ENCODE measurements around the gene FOXP1.

Gene FOXP1

DNA sequence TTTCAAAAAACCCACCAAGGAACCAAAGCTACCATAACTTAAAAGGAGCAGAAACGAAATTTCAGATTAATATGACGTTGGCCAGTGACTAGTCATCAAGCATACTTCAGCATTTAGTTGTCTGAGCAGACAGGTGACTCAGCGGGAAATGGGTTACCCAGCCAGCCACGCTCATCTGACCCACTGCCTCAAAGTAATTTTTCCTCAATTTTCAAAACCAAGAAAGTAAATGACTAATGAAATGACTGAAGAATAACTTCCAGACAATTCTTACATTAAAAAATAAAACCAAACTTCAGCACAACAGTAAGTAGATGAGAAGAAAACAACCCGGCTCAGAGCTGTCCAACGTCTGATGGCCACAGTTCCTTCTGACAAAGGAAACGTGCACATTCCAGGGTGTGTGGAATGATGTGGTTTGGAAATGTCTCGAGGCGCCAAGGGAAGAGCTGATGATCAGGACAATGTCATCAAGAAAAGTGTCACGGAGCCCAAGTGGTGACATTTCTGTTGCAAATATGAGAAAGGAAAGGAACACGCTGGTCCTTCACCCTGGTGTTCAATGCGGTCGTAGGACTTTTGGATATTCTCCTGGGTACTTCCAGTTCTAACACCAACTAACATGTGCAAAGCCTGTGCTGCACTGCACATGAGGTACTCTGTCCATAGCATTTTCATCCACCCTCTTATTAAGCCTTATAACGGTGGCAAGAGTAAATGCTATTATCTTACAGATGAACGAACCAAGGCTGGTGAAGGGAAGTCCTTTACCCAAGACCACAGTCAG, 79.1 kb downstream of the FOXP1 start:
- TF ChIP-seq CREB5 (CRISPR knock-in tag; IDR thresholded peaks at IDR 0.05; ENCODE audit: low read depth) (no peak), SNAI2 (CRISPR knock-in tag; IDR thresholded peaks at IDR 0.05) (no peak), TCF4 (CRISPR knock-in tag; IDR thresholded peaks at IDR 0.05; ENCODE audit: borderline replicate concordance) (no peak), ZFP3 (CRISPR knock-in tag; IDR thresholded peaks at IDR 0.05) (no peak), OSR1 (CRISPR knock-in tag; IDR thresholded peaks at IDR 0.05) (no peak), ISL1 (CRISPR knock-in tag; IDR thresholded peaks at IDR 0.05) (no peak; the same call in 1 of the 2 replicates), TOX (CRISPR knock-in tag; IDR thresholded peaks at IDR 0.05; ENCODE audit: borderline replicate concordance) (no peak), ZC3H10 (CRISPR knock-in tag; IDR thresholded peaks at IDR 0.05) (no peak), PATZ1 (CRISPR knock-in tag; IDR thresholded peaks at IDR 0.05; ENCODE audit: borderline replicate concordance) (no peak), ESRRG (CRISPR knock-in tag; IDR thresholded peaks at IDR 0.05) (no peak), RARB (CRISPR knock-in tag; IDR thresholded peaks at IDR 0.05) (no peak), CSDC2 (CRISPR knock-in tag; IDR thresholded peaks at IDR 0.05) (no peak), ARNTL (CRISPR knock-in tag; IDR thresholded peaks at IDR 0.05; ENCODE audit: borderline replicate concordance, low read depth) (no peak), ZNF8 (CRISPR knock-in tag; IDR thresholded peaks at IDR 0.05) (no peak), ZNF565 (CRISPR knock-in tag; conservative IDR thresholded peaks at IDR 0.05; ENCODE audit: low read depth) (no peak), CSRNP3 (CRISPR knock-in tag; IDR thresholded peaks at IDR 0.05) (no peak), GLIS3 (CRISPR knock-in tag; IDR thresholded peaks at IDR 0.05) (no peak)
- TF ChIP-seq, protein P1, sequence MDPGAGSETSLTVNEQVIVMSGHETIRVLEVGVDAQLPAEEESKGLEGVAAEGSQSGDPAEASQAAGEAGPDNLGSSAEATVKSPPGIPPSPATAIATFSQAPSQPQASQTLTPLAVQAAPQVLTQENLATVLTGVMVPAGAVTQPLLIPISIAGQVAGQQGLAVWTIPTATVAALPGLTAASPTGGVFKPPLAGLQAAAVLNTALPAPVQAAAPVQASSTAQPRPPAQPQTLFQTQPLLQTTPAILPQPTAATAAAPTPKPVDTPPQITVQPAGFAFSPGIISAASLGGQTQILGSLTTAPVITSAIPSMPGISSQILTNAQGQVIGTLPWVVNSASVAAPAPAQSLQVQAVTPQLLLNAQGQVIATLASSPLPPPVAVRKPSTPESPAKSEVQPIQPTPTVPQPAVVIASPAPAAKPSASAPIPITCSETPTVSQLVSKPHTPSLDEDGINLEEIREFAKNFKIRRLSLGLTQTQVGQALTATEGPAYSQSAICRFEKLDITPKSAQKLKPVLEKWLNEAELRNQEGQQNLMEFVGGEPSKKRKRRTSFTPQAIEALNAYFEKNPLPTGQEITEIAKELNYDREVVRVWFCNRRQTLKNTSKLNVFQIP (CRISPR knock-in tag; IDR thresholded peaks at IDR 0.05; ENCODE audit: borderline replicate concordance, low read depth), result no peak
- TF ChIP-seq, protein P2, sequence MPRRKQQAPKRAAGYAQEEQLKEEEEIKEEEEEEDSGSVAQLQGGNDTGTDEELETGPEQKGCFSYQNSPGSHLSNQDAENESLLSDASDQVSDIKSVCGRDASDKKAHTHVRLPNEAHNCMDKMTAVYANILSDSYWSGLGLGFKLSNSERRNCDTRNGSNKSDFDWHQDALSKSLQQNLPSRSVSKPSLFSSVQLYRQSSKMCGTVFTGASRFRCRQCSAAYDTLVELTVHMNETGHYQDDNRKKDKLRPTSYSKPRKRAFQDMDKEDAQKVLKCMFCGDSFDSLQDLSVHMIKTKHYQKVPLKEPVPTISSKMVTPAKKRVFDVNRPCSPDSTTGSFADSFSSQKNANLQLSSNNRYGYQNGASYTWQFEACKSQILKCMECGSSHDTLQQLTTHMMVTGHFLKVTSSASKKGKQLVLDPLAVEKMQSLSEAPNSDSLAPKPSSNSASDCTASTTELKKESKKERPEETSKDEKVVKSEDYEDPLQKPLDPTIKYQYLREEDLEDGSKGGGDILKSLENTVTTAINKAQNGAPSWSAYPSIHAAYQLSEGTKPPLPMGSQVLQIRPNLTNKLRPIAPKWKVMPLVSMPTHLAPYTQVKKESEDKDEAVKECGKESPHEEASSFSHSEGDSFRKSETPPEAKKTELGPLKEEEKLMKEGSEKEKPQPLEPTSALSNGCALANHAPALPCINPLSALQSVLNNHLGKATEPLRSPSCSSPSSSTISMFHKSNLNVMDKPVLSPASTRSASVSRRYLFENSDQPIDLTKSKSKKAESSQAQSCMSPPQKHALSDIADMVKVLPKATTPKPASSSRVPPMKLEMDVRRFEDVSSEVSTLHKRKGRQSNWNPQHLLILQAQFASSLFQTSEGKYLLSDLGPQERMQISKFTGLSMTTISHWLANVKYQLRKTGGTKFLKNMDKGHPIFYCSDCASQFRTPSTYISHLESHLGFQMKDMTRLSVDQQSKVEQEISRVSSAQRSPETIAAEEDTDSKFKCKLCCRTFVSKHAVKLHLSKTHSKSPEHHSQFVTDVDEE (CRISPR knock-in tag; IDR thresholded peaks at IDR 0.05), result no peak
- ATAC-seq, result peak; percentile 93

DNA sequence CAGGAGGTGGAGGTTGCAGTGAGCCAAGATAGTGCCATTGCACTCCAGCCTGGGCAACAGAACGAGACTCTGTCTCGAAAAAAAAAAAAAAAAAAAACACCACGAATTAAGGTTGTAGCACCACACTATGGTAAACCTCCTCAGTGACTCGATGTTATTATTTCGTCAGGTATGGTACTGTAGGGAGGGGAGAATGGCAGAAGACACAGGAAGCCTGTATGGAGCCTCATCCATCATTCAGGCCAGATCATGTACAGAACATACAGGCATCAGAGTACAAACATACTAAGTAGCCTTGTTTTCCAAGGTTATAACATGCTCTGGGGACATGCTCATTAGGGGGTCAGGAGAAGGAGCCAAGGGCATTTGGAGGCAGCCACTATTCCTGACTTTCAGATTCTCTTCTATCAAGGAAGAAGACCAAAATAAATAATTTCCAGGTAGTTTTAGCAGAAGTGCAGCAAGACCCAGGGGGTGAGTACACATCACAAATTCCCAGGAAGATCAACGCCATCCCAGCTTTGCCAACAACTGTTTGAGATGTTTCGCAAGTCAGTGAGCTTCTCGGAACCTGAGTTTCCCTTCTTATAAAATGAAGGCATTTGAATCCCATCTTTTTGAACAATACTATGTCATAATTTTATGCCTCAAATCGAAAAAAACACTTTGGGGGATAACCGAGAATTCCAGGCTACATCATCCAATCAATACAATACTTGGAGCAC, 79.8 kb downstream of the FOXP1 start:
- peak; percentile 45 for ATAC-seq
- TF ChIP-seq, protein P1 (CRISPR knock-in tag; IDR thresholded peaks at IDR 0.05; ENCODE audit: borderline replicate concordance, low read depth), result no peak
- TF ChIP-seq ZFP3 (CRISPR knock-in tag; IDR thresholded peaks at IDR 0.05) (no peak), ESRRG (CRISPR knock-in tag; IDR thresholded peaks at IDR 0.05) (no peak), CSDC2 (CRISPR knock-in tag; IDR thresholded peaks at IDR 0.05) (no peak), ARNTL (CRISPR knock-in tag; IDR thresholded peaks at IDR 0.05; ENCODE audit: borderline replicate concordance, low read depth) (no peak), BACH2 (CRISPR knock-in tag; IDR thresholded peaks at IDR 0.05; ENCODE audit: borderline replicate concordance) (no peak), ZNF565 (CRISPR knock-in tag; conservative IDR thresholded peaks at IDR 0.05; ENCODE audit: low read depth) (no peak), ZC3H10 (CRISPR knock-in tag; IDR thresholded peaks at IDR 0.05) (no peak), PATZ1 (CRISPR knock-in tag; IDR thresholded peaks at IDR 0.05; ENCODE audit: borderline replicate concordance) (no peak), RARB (CRISPR knock-in tag; IDR thresholded peaks at IDR 0.05) (no peak), ISL1 (CRISPR knock-in tag; IDR thresholded peaks at IDR 0.05) (no peak)
- TF ChIP-seq, protein P2 (CRISPR knock-in tag; IDR thresholded peaks at IDR 0.05), result no peak

Measured in SK-N-SH treated with all-trans-retinoic acid at 6 μM for 48 hours (cell line).